ENCODE data around the gene CDH15.

CDH15 gene, protein sequence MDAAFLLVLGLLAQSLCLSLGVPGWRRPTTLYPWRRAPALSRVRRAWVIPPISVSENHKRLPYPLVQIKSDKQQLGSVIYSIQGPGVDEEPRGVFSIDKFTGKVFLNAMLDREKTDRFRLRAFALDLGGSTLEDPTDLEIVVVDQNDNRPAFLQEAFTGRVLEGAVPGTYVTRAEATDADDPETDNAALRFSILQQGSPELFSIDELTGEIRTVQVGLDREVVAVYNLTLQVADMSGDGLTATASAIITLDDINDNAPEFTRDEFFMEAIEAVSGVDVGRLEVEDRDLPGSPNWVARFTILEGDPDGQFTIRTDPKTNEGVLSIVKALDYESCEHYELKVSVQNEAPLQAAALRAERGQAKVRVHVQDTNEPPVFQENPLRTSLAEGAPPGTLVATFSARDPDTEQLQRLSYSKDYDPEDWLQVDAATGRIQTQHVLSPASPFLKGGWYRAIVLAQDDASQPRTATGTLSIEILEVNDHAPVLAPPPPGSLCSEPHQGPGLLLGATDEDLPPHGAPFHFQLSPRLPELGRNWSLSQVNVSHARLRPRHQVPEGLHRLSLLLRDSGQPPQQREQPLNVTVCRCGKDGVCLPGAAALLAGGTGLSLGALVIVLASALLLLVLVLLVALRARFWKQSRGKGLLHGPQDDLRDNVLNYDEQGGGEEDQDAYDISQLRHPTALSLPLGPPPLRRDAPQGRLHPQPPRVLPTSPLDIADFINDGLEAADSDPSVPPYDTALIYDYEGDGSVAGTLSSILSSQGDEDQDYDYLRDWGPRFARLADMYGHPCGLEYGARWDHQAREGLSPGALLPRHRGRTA

DNA sequence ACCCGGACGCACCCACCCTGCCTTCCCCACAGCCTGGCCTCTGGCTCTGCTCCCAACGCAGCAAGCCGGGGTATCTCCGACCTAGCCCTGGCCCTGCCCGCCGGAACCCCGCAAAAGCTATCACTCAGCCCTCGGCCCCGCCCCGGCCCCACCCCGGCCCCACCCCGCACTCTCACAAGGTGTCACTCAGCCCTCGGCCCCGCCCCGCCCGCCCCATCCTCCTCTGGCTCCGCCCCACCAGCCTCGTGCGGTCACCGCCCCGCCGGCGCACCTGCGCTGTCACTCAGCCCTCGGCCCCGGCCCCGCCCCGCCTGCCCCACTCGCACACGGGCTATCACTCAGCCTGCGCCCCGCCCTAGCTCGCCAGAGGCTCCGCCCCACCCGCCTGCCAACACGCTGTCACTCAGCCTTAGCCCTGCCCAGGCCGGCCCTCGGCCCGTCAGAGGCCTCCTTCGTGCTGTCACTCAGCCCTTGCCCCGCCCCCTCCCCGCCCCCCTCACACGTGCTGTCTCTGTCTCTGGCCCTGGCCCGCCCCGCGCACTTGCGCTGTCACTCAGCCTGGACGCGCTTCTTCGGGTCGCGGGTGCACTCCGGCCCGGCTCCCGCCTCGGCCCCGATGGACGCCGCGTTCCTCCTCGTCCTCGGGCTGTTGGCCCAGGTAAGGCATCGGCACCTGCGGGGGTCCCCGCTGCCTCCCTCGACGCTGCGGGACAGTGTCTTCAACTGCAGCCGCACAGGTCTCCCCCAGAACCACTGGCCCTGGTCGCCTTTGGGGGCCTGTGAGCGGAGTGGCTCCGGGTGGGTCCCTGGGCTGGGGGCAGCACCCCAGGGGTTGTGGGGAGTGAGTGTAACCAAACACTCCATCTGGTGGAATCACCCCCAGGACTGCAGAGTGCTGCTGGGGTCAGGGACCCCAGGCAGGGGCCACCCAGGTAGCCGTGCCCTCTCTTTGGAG lies at the start of gene CDH15:
Gene CDH15 (plus strand): TSS at position 533 of the 955 bp plus-strand sequence. CDS start 84 bp downstream, at position 617.
- no peak for FAIRE-seq

DNA sequence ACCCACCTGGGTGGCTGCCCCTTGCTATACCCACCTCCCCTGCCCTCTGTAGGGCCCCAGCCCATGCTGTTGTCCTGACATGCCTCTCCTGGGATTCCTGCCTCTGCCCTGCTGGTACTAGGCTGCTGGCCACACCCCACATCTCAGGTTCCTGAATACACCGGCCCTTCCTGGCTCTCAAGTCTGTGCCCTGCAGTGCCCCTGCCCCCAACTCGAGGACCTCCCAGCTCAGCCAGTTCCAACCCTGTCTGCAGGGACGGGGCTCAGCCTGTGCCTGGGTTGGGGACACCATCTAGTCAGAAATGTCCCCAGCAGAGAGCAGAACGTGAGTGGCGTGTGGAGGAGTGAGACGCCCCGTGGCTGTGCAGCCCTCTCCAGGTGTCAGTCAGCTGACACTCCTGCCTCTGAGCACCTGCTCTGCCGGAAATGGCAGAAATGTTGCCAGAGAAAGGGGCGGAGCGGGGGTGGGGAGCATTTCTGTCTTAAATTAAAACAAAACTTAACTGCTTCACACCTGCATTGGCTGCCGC lies 49.2 kb upstream of the CDH15 start:
- no peak for FAIRE-seq

DNA sequence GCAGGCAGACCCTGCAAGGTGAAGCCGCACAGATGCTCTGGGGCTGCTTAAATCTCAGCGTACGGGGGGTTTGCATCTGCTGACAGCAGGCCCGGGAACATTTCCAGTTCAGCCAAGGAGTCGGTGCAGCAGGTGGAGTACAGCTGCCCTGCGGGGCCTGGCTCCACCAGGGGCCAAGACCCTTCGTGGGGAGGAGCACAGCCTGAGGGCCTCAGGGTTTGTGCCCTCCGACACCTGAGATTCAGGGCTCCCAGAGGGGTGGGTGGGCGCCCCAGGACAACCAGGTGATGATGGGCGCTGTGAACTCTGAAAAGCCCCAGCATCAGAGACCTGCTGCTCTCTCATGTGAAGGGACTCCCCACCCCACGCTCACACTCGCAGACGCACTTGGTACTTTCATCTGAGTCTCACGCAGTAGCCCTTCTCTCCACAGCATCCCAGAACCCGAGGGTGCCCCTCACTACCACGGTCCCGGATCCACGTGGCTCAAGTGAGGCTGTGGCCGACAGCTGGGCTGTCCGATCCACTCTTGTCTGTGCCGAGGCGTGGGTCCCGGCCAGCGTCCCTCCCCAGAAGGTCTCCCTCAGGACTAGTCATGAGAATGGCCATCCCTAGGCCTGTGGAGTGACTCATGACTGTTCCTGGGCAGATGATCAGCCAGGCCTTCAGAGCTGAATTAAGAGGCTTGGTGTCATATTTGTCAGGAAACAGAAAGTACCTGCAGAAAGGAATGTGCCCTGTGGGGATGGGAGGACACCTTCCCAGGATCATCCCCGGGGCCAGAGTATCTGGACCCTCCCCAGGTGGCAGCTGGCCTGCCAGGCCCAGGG lies 48.3 kb upstream of the CDH15 start:
- FAIRE-seq = no peak

DNA sequence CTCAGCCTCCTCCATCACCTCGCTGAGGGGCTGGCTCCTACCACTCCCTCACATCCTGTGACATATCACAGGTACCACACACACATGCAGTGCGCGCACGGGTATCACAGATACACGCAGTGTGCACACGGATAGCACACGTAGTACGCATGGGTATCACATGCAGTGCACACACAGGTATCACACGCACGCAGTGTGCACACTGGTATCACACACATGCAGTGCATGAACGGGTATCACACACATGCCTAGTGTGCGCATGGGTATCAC lies 47.8 kb upstream of the CDH15 start:
- FAIRE-seq = no peak

DNA sequence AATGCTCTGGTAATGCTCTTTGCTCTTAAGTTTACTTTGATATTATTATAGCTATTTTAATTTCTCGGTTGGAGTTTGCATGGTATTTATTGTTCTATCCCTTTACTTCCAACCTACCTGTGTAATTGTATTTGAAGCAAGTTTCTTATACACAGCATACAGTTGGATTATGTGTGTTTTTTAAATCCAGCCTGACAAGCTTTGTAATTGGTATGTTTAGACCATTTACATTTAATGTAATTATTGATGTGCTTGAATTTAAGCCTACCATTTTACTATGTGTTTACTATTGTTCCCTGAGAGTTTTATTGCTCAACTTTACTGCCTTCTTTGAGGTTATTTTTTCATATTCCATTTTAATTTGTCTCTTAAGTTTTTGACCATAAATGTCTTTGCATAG lies 42.2 kb upstream of the CDH15 start:
- no peak for FAIRE-seq

DNA sequence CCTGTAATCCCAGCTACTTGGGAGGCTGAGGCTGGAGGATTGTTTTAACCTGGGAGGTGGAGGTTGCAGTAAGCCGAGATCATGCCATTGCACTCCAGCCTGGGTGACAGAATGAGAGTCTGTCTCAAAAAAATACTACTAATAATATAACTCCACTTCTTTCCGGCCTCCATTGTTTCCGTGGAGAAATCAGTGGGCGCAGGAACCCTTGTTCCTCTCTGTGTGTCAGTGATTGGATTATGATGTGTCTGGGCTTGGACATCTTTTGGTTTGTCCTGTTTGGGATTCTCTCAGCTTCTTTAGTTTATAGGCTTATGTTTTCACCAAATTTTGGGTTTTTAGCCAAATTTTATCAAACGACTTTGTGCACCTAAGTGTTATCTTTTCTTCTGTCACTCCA lies 41.1 kb upstream of the CDH15 start:
- no peak for FAIRE-seq

DNA sequence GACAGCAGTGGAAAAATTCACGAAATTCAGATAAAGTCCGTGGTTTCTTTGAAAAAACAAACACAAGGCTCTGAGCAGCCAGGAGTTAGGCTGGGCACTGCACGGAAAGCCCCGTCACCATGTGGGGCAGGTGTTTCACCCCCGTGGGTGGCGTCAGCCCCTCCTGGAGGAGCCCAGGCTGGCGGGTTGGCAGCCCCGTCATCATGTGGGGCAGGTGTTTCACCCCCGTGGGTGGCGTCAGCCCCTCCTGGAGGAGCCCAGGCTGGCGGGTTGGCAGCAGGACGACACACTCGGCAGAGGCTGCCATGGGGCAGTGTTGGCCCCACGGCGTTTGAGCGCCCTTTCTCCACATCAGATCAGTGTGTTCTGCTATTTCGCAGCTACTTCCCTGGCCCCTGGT lies 39.8 kb upstream of the CDH15 start:
- FAIRE-seq = no peak

DNA sequence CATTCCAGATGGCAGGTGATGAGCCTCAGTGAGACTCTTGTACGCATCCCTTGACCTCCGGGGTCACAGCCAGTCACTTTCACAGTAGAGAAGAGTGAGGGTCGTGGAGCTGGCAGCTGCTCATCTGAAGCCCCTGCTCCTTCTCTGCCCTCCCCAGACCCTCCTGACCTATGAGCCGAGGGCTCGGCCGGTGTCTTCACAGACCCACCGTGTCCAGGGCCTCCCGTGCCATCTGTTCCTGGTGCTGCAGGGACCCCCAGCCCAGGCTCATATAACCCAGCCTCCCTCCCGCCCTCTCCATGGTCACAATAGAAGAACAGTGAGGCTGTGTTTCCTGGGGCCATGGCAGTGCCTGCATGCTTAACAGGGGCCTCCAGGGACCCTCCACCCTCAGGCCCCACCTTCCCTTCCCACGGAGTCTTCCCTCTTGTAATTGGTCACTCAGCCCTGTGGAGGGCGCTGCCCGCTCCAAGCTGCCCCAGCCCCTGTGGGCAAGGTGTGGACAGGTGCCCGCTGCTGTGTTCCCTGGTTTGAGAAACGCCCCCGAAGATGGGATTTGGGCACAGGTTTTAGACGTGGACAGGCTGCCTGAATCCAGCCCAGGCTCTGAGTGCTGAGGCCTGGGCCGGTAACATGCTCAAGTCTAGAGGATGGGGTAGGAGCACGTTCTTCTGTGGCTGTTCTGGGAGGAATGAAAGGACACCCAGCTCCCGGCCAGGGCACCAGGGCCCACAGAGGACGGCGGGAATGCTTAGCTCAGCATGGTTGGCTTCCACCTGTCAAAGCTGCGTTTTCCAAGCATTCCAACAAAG lies 39.1 kb upstream of the CDH15 start:
- FAIRE-seq = no peak

DNA sequence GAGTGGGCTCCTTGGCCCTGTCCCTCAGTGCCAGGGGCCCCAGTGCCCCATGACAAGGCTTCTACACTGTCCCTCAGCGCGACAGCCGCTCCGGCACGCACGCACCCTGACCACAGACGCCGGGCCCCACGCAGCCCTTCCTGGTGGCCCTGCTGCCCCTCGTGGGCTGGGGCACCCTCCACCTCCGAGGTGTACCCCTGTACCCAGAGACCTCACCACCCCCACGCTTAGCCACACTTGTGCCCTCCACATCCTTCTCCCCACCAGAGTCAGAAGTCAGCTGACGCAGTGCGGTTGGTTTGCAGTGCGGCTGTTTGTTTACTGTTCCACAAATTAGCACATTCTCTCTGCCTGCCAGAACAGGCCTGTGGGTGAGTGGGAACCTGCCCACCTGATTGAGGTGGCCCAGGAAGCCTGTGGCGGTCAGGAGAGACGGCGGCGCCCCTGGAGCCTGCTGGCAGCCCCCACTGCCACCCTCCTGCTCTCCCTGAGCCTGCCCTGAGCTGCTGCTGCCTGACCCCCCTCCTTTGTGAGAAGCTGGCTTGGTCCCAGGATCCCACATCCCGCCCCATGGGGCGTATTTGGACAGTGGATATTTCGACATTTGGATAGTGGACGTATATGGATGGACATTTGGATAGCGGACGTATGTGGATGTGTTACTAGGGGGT lies 38.0 kb upstream of the CDH15 start:
- no peak for FAIRE-seq

DNA sequence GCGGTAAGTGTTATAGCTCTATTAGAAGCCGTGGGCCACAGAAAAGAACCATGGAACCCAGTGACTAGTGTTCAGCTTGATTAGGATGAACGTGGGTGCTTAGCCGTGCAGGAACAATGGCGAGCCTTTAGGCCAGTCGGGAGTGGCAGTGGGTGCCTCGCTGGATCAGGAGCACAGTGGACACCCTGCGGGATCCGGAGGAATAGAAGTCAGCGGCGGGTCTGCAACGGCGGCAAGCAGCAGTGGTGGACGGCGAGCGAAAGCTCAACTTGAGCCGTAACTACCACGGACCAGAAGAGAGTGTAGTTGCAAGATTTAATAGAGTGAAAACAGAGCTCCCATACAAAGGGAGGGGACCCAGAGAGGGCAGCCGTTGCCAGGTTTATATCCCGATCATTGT lies 37.3 kb upstream of the CDH15 start:
- no peak for FAIRE-seq

DNA sequence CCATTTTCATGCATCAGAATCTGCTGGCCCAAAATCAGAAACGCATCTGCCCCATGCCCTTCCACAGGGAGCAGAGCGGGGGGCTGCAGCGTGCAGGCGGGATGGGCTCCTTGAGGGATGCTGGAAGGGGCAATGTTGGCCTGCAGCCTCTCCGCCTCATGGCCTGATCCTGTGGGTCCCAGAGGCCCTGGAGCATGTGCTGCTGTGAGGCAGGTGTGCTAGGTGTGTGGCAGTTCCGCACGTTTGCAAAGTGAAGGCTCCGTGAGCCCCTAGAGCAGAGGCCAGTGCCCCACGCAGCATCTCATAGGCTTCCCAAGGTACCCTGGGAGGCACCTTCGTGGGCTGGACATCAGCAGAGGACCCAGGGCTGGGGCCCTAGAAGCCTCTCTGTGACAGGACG lies 36.4 kb upstream of the CDH15 start:
- no peak for FAIRE-seq

DNA sequence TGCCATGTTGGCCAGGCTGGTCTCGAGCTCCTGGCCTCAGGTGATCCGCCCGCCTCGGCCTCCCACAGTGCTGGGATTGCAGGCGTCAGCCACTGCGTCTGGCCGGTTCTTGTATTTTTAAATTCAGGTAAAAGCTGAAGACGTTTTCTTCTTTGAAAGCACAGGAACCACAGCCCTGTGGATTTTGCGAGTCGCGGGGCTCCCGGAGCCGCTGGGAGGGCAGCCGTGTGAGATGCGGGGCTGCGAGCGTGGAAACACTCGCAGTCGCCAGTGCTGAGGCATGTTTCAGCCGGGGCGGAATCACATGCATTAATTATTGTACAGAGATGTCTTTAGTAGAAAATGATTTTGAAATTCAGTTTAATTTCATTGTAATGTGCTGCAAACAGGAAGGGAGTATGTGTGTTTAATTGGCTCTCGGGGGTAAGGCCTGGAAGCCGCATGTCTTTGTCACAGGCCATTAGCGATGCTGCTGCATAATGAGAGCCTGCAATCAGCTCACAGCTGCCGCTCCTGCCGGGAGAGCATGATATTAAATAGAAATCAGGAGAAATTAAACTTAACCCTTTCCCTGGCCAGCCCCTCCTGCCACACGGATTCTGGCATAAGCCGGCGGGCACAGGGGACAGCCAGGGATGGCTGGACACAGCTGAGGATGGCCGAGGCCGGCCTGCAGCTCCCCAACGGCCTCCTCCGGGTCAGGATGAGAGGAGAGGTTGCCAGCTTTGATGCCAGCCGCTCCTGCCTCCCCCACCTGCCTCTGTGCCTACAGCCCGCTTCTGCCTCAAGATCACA lies 35.4 kb upstream of the CDH15 start:
- FAIRE-seq = no peak

DNA sequence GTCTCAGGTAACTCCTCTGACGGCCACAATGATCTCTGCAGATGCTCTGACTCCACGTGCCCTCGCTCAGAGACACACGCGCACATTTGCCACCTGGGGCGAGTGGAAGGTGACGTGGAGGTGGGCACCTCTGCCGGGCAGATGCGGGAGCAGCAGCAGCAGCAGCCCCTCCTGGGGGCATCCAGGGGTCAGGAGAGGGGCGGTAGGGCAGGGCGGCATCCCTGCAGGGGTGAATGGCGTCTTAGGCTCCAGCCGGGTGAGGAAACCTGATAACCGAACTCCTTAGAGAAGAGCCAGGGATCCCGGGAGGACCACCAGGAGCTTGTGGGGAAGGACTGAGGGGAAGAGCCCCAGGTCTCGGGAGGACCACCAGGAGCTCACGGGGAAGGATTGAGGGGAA lies 34.6 kb upstream of the CDH15 start:
- FAIRE-seq = no peak

DNA sequence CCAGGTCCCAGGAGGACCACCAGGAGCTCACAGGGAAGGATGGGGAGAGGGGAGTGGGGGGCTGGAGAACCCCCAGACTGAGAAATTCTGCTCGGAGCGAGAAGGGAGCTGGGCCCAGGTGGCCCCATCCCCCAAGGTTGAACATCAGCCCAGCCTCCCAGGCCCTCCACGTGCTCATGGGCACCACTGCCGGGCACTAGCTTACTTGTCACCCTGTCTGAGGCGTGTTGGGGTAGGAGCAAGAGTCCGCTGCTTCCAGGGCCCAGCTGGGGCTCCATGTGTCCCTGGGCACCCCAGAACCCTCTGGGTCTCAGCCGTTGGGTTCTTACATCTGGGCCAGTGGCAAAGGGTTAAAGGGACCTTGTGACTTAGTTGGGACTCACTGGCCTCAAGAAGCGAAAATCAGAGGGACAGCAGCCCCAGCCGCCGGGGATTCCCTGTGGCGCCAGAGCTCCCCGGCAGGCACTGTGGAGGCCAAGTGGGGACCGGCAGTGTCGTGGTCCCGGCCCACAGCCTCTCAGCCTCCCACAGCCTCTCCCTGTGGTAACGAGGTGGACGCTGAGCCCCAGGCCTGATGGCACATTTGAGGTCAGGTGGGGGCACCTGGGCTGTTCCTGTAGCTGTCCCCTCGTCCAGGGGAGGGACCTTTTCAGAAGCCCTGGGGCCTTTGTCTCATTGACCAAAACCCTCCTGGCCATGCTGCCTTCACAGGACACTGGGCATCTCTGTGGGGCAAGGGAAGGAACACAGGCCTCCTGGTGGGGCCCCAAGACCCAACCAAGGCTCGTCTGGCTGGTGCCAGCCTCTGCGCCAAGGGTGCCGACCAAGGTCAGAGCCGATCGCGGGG lies 33.7 kb upstream of the CDH15 start:
- FAIRE-seq = no peak

DNA sequence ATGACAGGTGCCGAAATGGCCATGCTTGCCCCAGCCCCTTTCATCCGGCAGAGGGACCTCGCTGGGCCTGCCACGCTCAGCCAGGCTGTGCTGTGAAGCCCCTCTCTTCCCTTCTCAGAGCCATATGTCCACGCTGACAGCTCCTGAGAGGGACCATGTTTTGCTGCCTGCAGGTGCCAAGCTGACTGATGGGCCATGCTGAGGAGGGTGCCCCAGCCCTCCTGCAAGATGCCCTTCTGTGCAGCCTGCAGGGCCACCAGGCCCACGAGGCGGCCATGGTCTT lies 33.1 kb upstream of the CDH15 start:
- no peak for FAIRE-seq

DNA sequence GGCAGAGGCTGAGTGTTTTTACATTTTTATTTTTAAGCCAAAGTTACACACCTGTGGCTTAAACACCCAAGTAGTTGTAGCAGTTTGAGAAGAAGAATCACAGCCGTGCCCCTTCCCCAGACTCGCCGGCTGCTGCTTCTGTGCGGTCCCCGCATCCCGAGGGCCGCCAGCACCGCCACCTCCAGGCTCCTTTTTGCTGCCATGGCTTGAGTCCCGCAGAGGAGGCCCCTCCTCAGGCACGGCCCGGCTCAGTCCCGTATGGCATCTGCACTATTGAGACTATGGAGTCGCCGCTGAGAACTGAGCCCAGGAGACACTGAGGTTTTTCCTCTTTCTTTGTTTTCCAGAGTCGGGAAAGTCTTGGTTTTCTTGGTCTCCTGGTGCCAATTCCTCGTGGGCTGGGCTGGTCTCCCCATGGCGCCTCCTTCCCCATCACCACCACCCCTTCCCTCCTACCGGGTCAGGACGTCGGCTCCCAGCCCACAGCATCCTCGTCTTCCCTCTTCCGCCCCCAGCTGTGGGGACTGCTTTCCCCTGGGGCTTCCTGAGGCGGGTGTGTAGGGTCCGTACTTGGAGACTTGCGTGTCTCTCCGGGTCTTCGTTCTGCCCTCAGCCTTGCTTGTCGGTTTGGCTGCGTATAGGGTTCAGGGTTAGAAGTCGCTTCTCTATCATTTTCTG lies 32.6 kb upstream of the CDH15 start:
- no peak for FAIRE-seq

DNA sequence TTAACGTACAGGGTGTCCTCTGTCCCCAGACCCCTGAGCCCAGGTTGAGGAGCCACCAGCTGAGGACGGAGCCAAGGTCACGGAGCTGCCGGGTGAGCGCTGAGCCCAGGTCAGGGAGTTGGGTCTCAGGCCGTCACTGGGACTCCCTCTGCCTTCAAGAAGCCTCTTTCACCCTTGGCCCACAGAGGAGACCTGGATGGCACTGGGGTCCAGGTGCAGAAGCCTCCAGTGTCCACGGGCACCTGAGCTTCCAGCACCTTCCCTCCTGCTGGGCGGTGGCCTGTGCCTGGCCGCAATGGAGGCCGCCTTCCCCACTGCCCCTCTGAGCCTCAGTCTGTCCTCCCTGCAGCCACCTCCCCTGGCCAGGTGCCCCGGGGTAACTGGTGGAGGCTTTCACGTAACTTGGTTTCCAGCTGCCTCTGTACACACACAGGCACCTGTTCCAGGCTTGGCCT lies 31.6 kb upstream of the CDH15 start:
- FAIRE-seq = no peak

DNA sequence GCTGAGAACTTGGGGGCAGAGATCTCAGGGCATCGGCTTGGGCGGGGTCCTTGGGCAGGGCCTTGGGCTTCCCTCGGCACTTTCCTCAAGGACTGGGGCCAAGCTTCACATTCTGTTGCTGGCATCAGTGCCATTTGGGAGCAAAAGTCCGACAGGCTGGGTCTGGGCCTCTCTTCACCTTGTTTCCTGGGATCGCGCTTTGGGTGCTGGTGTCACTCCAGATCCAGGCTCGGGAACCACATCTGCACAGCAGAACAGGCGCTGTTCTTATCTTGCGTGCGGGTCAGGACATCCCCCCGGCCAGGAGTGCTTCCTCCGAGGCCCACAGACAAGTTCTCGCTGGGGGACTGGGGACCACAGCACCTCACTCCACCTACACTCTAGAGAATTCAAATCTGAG lies 31.1 kb upstream of the CDH15 start:
- FAIRE-seq = no peak

All from endometrium (tissue), 2 donors.